B cell (primary cell): ENCODE measurements around the gene DYDC2. TPM values are rescaled to one million over a fixed set of nuclear protein-coding genes. Genes with fewer than 3 reads are reported as not detected.

Experiments used
- polyA plus RNA-seq: library from polyadenylated mRNA; depleted of rRNA; stranded (reverse); fragments of >200 nt; gene quantifications from 2 replicates; pipeline ENCODE4 v1.2.3, GENCODE V29; 2012
- total RNA-seq, 2 donors: library from RNA; stranded (reverse); fragments of 120-200 nt in 1 of 2; gene quantifications; 1 replicate in 1 of 2; 2 replicates in 1 of 2; pipeline versions ENCODE4 v1.2.3 to v1.2.4, GENCODE V29; 2013 to 2022

DYDC2 gene
- total and polyA plus RNA-seq, 2 donors (not counting 1 experiment from before 2014, with no cell fraction given), result not detected

Other genes starting within 250 kb of the DYDC2 start
- not detected in 2 replicates for gene PLAC9, start 224.1 kb upstream of the DYDC2 start, total RNA-seq
- gene PLAC9, start 224.1 kb upstream of the DYDC2 start, polyA plus RNA-seq, result not detected in 2 replicates
- gene ANXA11, start 151.2 kb upstream of the DYDC2 start, total RNA-seq, result 156 and 177 TPM in 2 replicates
- gene ANXA11, start 151.2 kb upstream of the DYDC2 start, polyA plus RNA-seq, result 78.1 and 88.3 TPM in 2 replicates
- not detected in 2 replicates for gene MAT1A, start 67.1 kb upstream of the DYDC2 start, total RNA-seq
- not detected in 2 replicates for gene MAT1A, start 67.1 kb upstream of the DYDC2 start, polyA plus RNA-seq
- not detected in 2 replicates for gene DYDC1, start within 50 bp of the DYDC2 start, total RNA-seq
- not detected in 2 replicates for gene DYDC1, start within 50 bp of the DYDC2 start, polyA plus RNA-seq
- 9.4 and 11.2 TPM in 2 replicates for gene PRXL2A, start 51.8 kb downstream of the DYDC2 start, total RNA-seq
- 2.8 and 2.9 TPM in 2 replicates for gene PRXL2A, start 51.8 kb downstream of the DYDC2 start, polyA plus RNA-seq
- 54.9 and 55.3 TPM in 2 replicates for gene TSPAN14, start 97.5 kb downstream of the DYDC2 start, total RNA-seq
- 25.0 and 27.8 TPM in 2 replicates for gene TSPAN14, start 97.5 kb downstream of the DYDC2 start, polyA plus RNA-seq
- 0.12 and 0.22 TPM in 2 replicates for gene SH2D4B, start 181.1 kb downstream of the DYDC2 start, total RNA-seq
- gene SH2D4B, start 181.1 kb downstream of the DYDC2 start, polyA plus RNA-seq, result 0.06 and 0.09 TPM in 2 replicates